NCI-H2107 treated with DMSO at 0.1 percent for 48 hours (cell line): ENCODE data around the gene NELFA.

Source experiments
- DNase-seq: peaks from one replicate; lab custom pipeline; 2025; ENCODE audit not compliant: unreplicated experiment; lab: John Stamatoyannopoulos, UW

Gene NELFA

GRCh38 chr4:1983053-1983845, 25.5 kb downstream of the NELFA start:
- no peak for DNase-seq

- no peak for DNase-seq
These were observed 26.4 kb downstream of the NELFA start for GRCh38 chr4:1982124-1983052.

GRCh38 chr4:1981251-1982058, 27.3 kb downstream of the NELFA start:
- no peak for DNase-seq

GRCh38 chr4:1980561-1981041, 28.2 kb downstream of the NELFA start:
- DNase-seq: no peak

GRCh38 chr4:1979477-1980196, 29.1 kb downstream of the NELFA start:
- DNase-seq: no peak

GRCh38 chr4:1978741-1979476, 29.9 kb downstream of the NELFA start:
- no peak for DNase-seq

GRCh38 chr4:1978226-1978625, 30.5 kb downstream of the NELFA start:
- DNase-seq: no peak

- no peak for DNase-seq
These were observed 32.1 kb downstream of the NELFA start for GRCh38 chr4:1976416-1977352.

GRCh38 chr4:1975880-1976279, 32.9 kb downstream of the NELFA start:
- no peak for DNase-seq

- peak; percentile 12 for DNase-seq
These were observed 33.4 kb downstream of the NELFA start for GRCh38 chr4:1975391-1975801.

GRCh38 chr4:1974840-1975239, 33.9 kb downstream of the NELFA start:
- no peak for DNase-seq

- DNase-seq: no peak
These were observed 35.1 kb downstream of the NELFA start for GRCh38 chr4:1973661-1974060.

- DNase-seq: no peak
These were observed 35.6 kb downstream of the NELFA start for GRCh38 chr4:1973218-1973617.

GRCh38 chr4:1972414-1972813, 36.4 kb downstream of the NELFA start:
- DNase-seq: no peak

GRCh38 chr4:1971456-1972200, 37.1 kb downstream of the NELFA start:
- no peak for DNase-seq

GRCh38 chr4:1970926-1971325, 37.8 kb downstream of the NELFA start:
- no peak for DNase-seq

GRCh38 chr4:1969928-1970723, 38.6 kb downstream of the NELFA start:
- no peak for DNase-seq
